Activated T-cell treated with anti-CD3 and anti-CD28 coated beads for 1 hour (primary cell): Measurements from ENCODE around the gene LBR.

Source experiments
- DNase-seq: peaks from one replicate; pipeline ENCODE4 v3.0.0-alpha.2; 2020; ENCODE audit warnings: low read depth

Gene LBR

GRCh38 chr1:225373155-225373554 lies 54.7 kb downstream of the LBR start:
- no peak for DNase-seq

- DNase-seq, result no peak
Measured at GRCh38 chr1:225371366-225372010, 56.4 kb downstream of the LBR start.

GRCh38 chr1:225368036-225368552 lies 59.7 kb downstream of the LBR start:
- DNase-seq, result no peak

DNA sequence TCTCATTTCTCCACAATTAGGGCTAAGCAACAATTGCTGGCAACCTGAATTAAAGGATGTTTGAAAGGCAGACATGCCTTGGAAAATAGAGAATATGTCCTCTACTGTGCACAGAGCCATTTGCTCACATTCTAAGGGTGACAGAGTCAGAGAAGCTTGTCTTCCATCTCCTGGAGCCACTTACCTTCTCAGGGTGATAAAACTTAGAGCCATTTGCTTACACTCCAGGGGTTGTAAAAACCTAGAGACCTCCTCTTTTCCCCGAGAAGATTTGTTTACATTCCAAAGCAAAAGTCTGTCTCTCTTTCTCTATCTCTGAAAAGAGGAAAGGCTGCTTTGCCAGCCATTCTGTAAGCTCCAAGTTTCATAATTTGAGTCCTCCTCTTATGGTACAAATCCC lies 61.3 kb downstream of the LBR start:
- DNase-seq, result no peak

- DNase-seq, result no peak
Measured at GRCh38 chr1:225366018-225366417, 61.8 kb downstream of the LBR start.

GRCh38 chr1:225364439-225364838 lies 63.4 kb downstream of the LBR start:
- no peak for DNase-seq

DNA sequence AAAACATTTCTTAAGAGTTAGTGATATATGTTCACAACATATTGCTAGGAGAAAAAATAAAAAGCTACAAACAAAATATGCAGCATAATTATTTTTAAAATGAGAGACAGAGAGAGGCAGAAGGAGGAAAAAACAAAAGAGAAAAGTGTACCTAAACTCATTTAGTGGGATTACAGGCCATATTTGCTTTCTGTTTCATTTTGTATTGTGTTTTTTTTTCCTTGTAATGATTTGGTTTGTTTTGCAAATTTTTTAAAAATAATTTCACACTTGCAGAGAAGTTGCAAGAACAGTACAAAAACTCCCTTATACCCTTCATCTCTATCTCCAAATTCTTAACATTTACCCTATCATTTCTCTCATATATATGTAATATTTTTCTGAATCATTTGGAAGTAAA lies 65.0 kb downstream of the LBR start:
- no peak for DNase-seq

- DNase-seq, result no peak
Measured at GRCh38 chr1:225361176-225361575, 66.7 kb downstream of the LBR start.

DNA sequence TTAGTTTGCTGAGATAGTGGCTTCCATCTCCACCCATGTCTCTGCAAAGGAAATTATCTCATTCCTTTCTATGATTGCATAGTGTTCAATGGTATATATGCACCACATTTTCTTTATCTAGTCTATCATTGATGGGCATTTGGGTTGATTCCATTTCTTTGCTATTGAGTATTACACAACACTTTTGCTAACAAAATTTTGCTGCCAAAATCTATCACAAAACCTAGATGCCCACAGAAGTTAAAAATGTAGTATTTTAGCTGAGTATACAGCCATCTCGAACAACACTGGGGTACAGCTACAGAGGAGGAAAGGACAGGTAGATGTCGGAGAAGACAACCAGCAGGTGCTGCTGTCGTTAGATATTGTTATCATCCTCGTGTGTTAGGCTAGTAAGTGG lies 67.7 kb downstream of the LBR start:
- no peak for DNase-seq

- no peak for DNase-seq
Measured at GRCh38 chr1:225355863-225356262, 72.0 kb downstream of the LBR start.

DNA sequence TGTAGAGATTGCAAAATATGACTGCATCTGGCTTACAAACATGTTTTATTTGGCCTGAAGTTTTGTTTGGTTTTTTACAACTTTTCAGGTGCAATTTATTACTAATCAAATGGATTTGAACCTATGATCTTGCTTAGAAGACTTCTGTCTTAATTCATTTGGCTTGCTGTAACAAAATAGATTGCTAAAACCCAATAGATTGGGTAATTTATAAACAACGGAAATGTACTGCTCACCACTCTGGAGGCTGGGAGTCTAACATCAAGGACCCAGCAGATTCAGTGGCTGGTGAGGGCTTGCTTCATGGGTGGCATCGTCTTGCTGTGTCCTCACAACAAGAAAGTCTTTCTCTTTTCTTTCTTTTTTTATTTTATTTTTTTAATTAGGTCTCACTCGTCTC lies 72.9 kb downstream of the LBR start:
- no peak for DNase-seq
